ENCODE results near the gene ADGRL2. TPM values are rescaled to one million over a fixed set of nuclear protein-coding genes. Genes with fewer than 3 reads are reported as not detected.

Gene ADGRL2
- polyA plus RNA-seq, 1 donor (not counting 4 experiments of a cell fraction or from before 2014, with no cell fraction given) = 6.6 TPM

GRCh38 chr1:81921344-81921743, 120.6 kb downstream of the ADGRL2 start:
- no peaks in the 10 kb centered on the region for H3K9me1 ChIP-seq (ENCODE audit: control insufficient read depth, extremely low read depth, insufficient read depth, low read length)
- H3K36me3 ChIP-seq (ENCODE audit: control insufficient read depth in 2 of 2, extremely low read depth in 1 of 2, insufficient read depth in 2 of 2, low read length in 2 of 2) = no peaks in the 10 kb centered on the region
- no peak overlapping the region for H3K27ac ChIP-seq (ENCODE audit: control insufficient read depth, insufficient read depth, low read length)
- no peak overlapping the region for H2AFZ ChIP-seq (ENCODE audit: control insufficient read depth, low read length)
- no peaks in the 10 kb centered on the region for H3K79me2 ChIP-seq (ENCODE audit: control insufficient read depth, insufficient read depth, low read length)
- dilution Hi-C loops (cut with MboI; ENCODE audit: extremely low pct_ligation_motif_present, low sequenced_read_pairs) = no loop called here
- DNase-seq (ENCODE audit: low read depth, low spot score) = no peak
- H3K4me2 ChIP-seq (ENCODE audit: control insufficient read depth, extremely low read depth, insufficient read depth, low read depth, low read length) = no peak overlapping the region
- H3K9me3 ChIP-seq (ENCODE audit: control insufficient read depth, low read depth, low read length) = no peaks in the 10 kb centered on the region
- no peaks in the 10 kb centered on the region for H3K4me1 ChIP-seq (ENCODE audit: control insufficient read depth, extremely low read depth, insufficient read depth, low read length)
- FAIRE-seq = no peak
- no peaks in the 10 kb centered on the region for H3K27me3 ChIP-seq (ENCODE audit: control insufficient read depth, extremely low read depth, insufficient read depth, low read length)
- TF ChIP-seq CTCF (optimal IDR thresholded peaks at IDR 0.05 in 1 of 3, IDR thresholded peaks at IDR 0.05 in 1 of 3, conservative IDR thresholded peaks at IDR 0.05 in 1 of 3; ENCODE audit: extremely low read depth in 1 of 3, insufficient read depth in 2 of 3, low read length in 3 of 3) = no peak
- TF ChIP-seq EZH2 (IDR thresholded peaks at IDR 0.05; ENCODE audit: low read length) = no peak
- no peak overlapping the region for H3K4me3 ChIP-seq (ENCODE audit: control insufficient read depth in 2 of 3, extremely low read depth in 1 of 3, insufficient read depth in 2 of 3, low read depth in 1 of 3, low read length in 3 of 3)
- H3K9ac ChIP-seq (ENCODE audit: control insufficient read depth, extremely low read depth, insufficient read depth, low read length) = no peak overlapping the region
- H4K20me1 ChIP-seq (ENCODE audit: control insufficient read depth, extremely low read depth, insufficient read depth, low read length) = no peaks in the 10 kb centered on the region

GRCh38 chr1:81921851-81922462, 121.2 kb downstream of the ADGRL2 start:
- Histone ChIP-seq H3K36me3 (ENCODE audit: control insufficient read depth in 2 of 2, extremely low read depth in 1 of 2, insufficient read depth in 2 of 2, low read length in 2 of 2) (no peaks in the 10 kb centered on the region), H3K27ac (ENCODE audit: control insufficient read depth, insufficient read depth, low read length) (no peak overlapping the region), H3K9me3 (ENCODE audit: control insufficient read depth, low read depth, low read length) (no peaks in the 10 kb centered on the region), H2AFZ (ENCODE audit: control insufficient read depth, low read length) (no peak overlapping the region), H3K4me2 (ENCODE audit: control insufficient read depth, extremely low read depth, insufficient read depth, low read depth, low read length) (no peak overlapping the region), H3K4me1 (ENCODE audit: control insufficient read depth, extremely low read depth, insufficient read depth, low read length) (no peaks in the 10 kb centered on the region), H3K9me1 (ENCODE audit: control insufficient read depth, extremely low read depth, insufficient read depth, low read length) (no peaks in the 10 kb centered on the region), H4K20me1 (ENCODE audit: control insufficient read depth, extremely low read depth, insufficient read depth, low read length) (no peaks in the 10 kb centered on the region), H3K4me3 (ENCODE audit: control insufficient read depth in 2 of 3, extremely low read depth in 1 of 3, insufficient read depth in 2 of 3, low read depth in 1 of 3, low read length in 3 of 3) (no peak overlapping the region), H3K79me2 (ENCODE audit: control insufficient read depth, insufficient read depth, low read length) (no peaks in the 10 kb centered on the region), H3K9ac (ENCODE audit: control insufficient read depth, extremely low read depth, insufficient read depth, low read length) (no peak overlapping the region), H3K27me3 (ENCODE audit: control insufficient read depth, extremely low read depth, insufficient read depth, low read length) (no peaks in the 10 kb centered on the region)
- dilution Hi-C loops (cut with MboI; ENCODE audit: extremely low pct_ligation_motif_present, low sequenced_read_pairs) = no loop called here
- TF ChIP-seq EZH2 (IDR thresholded peaks at IDR 0.05; ENCODE audit: low read length) (no peak), CTCF (optimal IDR thresholded peaks at IDR 0.05 in 1 of 3, IDR thresholded peaks at IDR 0.05 in 1 of 3, conservative IDR thresholded peaks at IDR 0.05 in 1 of 3; ENCODE audit: extremely low read depth in 1 of 3, insufficient read depth in 2 of 3, low read length in 3 of 3) (no peak)
- DNase-seq (ENCODE audit: low read depth, low spot score) (no peak), FAIRE-seq (no peak)

All from keratinocyte (primary cell).